ENCODE data around the gene TOLLIP. TPM values are rescaled to one million over a fixed set of nuclear protein-coding genes. Genes with fewer than 3 reads are reported as not detected.

Gene TOLLIP
- total RNA-seq, 1 experiment from 2014 or later = 9.9 TPM

DNA sequence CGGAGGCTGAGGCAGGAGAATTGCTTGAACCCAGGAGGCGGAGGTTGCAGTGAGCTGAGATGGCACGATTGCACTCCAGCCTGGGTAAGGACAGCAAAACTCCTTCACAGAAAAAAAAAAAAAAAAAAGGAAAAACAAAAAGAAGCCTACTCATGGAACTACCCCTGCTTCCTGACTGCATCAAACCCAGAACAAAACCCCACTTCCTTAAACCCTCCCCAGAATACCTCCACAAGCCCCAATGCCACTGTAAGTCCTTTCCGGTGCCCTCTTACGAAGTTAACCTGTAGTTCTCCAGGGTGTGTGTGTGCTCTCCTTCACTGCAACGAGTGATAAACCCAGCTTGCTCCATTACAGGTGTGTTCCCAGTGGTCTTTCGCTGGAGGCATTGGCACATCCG is 8.6 kb upstream of the TOLLIP start:
- DNase-seq (ENCODE audit: extremely low read depth, low read depth) = no peak

DNA sequence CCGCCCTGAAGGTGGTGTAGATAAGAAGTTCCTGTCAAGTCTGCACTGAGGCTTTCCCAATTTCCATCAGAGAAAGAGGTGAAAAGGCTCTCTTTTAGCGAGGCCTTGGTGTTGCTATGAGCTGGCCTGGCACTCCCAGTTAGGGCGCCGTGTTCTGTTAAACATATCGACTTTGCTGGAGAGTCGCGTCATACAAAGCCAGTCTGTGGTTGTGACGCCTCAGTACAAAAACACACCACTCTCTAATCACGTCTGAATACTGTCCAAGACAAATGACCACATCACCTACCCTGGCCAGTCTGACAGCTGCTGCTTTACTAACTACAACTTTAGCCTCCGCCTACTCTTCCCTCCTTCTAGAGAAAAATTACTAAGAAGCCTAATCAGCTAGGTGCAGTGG is 8.0 kb upstream of the TOLLIP start:
- DNase-seq (ENCODE audit: extremely low read depth, low read depth) = no peak

DNA sequence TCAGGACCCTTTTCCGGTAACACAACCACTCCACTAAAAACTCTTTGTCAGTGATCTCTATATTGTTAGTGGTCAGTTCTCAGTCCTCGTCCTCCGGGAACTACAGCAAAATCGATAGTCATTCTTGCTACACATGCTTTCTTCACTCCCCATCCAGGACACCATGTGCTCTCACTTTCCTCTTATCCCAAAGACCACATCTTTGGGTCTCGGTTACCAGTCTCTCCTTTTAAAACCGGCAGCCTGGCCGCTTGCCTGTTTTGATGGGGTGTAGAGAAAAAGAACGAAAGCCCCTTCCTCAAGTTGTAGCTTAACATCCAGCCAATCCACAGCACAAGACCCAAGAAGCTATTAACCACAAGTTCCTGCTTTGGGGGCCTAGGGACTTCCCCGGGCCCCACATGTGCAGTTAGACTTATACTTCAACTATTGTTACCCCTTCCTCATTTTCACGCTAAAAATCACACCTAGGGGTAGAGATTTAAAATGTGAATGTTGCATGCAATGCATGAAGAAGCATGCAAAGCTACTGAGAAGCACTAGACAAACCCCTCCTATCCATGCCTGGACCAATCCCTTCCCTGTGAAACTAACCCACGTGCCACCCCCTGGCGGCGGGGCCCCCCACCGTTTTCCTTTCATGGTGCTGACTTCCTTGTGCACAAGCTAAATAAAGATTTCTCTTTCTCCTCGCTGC is 1.5 kb upstream of the TOLLIP start:
- no peak for DNase-seq (ENCODE audit: extremely low read depth, low read depth)

DNA sequence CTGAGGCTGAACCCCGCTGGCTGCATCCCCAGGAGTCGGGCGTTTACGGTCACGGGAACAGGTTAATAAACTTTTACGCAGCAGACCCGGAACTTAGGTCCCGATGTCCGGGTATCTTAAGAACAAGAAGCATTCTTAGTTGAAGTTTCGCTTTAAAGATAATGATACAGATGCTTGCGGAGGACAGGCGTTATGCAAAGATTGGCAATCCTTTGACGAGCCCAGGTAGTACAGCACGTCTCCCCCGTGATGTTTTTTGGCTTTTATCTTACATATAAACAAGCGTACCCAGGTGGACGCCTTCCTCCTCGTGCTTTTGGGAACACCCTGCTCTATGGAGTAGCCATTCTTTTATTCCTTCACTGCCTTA is 871 bp upstream of the TOLLIP start:
- DNase-seq (ENCODE audit: extremely low read depth, low read depth) = no peak

DNA sequence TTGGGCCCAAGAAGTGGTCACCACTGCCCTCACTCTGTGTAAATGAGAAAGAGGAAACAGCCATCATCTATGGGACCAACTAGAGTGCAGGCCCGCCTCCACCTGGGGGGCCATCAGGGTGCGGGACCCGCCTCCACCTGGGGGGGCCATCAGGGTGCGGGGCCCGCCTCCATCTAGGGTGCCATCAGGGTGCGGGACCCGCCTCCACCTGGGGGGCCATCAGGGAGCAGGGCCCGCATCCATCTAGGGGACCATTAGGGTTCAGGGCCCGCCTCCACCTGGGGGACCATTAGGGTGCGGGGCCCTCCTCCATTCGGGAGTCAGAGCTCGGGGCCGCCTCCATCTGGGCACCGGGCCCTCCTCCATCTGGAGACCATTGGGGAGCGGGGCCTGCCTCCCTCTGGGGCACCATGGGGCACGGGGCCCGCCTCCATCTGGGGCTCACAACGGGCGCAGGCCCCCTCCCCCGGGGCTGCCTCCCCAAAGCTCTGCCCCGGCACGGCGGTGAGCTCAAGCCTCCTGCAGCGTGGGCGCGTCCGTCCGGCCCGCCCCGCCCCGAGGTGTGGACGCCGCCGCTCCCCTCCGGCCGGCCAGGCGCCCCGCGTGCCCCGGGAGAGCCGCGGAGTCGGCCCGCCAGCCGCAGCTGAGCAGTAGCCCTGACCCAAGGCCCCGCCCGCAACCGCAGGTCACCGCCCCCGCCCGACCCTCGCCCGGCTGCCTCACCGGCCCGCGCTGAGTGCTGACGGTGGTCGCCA is 512 bp downstream of the TOLLIP start:
- no peak for DNase-seq (ENCODE audit: extremely low read depth, low read depth)

DNA sequence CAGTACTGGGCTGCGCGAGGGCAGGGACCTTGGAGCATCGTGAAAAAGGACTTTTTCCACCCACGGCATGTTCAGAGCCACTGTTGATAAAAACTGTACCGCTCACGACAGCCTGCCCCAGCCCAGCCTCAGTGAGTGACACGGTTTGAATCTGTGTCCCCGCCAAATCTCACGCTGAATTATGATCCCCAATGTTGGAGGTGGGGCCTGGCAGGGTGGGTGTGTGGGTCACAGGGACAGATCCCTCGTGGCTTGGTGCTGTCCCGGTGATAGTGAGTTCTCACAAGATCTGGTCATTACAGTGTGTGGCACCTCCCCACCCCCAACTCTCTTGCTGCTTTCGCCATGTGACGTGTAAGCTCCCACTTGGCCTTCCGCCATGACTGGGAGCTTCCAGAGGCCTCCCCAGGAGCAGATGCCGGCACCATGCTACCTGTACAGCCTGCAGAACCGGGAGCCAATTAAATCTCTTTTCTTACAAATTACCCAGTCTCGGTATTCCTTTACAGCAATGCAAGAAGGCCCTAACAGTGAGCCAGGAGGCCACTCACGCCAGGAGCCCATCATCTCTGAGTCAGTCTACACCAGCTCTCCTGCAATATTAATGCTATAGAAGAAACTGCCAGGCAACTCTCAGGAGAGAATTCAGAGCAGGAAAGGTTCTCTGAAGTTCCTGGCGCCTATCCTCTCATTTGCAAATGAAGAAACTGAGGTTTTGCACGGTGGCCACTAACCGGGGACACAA is 1.3 kb downstream of the TOLLIP start:
- no peak for DNase-seq (ENCODE audit: extremely low read depth, low read depth)

DNA sequence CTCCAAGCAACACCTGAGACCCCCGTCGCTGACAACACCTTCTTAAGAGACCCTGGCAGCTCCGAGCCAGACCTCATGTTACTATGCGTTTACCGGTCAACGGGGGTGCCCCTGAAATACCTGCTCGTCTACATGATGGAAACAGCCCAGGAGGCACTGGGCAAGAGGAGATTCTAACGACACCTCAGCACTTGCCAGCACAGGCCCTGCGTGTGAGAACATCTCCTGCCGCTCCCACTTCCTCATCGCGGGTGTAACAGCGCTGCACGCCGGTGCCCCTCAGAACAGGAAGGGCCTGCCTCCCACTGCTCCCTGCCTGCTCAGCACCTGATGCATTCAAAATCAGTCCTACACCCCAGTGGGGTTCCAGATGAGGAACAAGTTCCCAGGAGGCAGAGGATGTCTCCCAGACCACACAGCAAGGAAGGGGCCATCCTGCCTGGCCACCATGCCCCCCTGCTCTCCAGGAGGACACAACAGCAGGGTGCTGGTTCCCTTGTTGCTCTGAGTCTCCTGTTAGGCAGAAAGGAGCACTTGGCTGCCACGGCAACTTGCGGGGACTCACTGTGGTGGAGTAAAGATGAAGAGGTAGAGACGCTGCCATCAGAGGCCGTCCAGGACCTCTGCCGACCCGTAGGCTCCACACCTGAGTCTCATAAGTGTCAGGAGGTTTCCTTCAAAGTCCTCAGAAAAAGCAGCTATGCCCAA is 2.1 kb downstream of the TOLLIP start:
- DNase-seq (ENCODE audit: extremely low read depth, low read depth) = no peak

DNA sequence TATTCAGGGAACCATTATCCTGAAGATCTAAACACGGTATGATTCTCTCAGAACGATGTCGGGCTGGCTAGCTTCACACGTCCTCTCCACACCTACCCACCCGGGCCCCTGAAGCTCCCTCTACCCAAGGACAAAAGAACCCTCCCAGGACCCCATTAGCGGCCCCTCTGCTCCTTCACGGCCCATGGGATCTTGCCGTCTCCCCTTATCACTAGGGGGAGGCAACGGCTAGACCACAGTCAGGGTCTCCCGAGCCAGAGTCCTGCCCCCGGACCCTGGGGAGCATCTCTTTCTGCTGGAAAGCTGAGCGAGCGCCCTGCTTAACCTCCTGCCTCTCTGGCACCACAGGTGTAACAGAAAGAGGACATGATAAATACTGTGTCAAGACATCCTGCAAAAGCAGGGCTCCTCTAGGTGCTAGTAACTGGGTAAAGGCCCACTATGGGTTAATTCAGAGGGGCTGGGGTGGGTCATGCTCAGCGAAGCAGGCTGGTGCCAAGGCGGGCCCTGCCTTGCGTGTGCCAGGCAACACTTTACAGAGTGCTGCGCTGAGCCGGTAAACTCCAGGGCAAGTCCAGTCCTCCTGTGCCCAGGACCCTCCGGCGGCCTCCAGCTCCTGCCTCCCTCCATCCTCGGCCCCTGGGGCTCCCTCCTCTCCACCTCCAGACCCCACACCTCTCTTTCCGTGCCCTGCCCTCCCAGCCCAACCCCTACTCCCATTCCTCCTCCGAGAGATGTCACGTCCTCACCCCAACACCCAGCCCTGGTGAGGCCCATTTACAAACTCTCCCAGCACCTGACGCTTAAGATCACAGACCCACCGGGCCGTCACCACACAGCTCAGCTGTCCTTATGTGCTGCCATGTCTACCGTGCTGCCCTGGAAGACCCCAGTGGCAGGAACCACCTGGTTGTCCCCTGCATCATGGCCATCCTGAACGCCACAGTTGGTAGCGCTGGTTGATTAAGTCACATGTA is 3.0 kb downstream of the TOLLIP start:
- DNase-seq (ENCODE audit: extremely low read depth, low read depth) = no peak

DNA sequence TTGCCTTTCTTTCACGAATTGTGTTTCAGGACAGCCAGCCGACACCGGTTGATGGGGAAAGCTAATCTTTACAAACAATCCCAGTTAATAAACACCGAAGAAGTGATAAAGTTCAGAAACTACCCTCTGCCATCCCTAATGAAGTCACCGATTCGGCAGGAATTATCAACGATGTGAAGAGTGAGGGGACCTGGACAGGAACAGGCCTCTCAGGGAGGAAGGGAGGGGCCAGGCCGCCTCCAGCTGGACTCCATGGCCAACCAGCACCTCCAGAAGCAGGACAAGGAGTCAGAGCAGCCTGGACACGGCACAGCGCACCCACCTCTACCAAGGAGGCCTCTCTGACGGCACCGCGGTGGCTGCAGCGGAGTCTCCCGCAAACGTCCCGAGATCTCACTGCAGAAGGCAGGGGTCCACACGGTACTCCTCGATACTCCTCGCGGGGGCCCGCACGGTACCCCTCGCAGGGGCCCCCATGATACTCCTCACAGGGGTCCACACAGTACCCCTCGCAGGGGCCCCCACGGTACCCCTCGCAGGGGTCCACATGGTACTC is 3.9 kb downstream of the TOLLIP start:
- no peak for DNase-seq (ENCODE audit: extremely low read depth, low read depth)

DNA sequence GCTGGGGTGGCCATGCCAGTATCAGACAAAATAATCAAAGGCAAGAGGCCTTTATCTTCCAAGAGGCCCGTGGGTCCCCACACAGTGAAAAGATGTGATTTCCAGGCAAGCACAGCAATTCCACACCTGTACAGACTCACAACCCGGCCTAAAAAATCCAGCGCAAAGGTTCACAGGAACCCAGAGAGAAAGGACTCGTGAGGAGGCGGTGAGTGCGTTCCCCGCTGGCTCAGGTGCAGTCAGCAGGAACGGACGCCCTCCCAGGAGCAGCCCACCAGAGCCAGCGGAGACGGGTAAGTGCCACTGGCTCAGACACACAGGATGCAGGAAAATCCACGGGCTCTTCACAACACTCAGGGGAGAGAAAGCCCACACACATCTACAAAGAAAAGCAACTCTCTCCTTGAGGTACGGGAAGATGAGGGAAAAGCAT is 4.4 kb downstream of the TOLLIP start:
- DNase-seq (ENCODE audit: extremely low read depth, low read depth) = no peak

DNA sequence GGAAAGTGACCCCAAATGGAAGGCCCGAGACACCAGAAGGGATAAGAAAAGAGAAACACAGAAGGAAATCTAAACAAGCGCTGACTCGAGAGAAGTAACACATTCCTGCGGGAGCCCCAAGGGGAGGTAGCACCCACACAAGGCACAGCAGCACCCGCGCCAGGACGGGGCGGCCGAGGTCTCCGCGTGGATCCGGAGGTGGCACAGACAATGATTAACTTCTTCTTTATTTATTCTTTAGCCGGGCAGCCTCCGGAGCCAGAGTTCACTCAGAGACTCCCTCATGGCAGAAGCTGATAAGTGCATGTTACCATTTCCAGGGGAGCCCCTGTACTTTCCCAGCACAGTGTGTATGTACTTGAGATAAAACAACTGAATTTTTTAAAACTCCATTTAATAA is 5.1 kb downstream of the TOLLIP start:
- DNase-seq (ENCODE audit: extremely low read depth, low read depth) = no peak

DNA sequence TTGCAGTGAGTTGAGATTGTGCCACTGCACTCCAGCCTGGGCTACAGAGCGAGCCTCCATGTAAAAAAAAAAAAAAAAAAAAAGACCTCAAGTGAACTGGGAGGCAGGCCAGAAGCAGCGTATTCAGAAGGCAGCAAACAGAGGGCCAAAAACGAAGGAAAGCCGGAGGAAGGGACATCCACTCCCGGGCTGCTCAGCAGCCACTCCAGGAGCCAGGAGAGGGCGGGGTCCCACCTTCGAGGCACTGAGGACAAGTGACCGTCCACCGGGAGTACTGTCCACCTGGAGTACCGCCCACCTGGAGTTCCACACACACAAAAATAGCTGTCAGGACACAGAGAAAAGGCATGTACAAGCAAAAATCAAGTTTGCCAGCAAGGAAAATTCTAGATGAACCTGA is 5.5 kb downstream of the TOLLIP start:
- DNase-seq (ENCODE audit: extremely low read depth, low read depth) = no peak

DNA sequence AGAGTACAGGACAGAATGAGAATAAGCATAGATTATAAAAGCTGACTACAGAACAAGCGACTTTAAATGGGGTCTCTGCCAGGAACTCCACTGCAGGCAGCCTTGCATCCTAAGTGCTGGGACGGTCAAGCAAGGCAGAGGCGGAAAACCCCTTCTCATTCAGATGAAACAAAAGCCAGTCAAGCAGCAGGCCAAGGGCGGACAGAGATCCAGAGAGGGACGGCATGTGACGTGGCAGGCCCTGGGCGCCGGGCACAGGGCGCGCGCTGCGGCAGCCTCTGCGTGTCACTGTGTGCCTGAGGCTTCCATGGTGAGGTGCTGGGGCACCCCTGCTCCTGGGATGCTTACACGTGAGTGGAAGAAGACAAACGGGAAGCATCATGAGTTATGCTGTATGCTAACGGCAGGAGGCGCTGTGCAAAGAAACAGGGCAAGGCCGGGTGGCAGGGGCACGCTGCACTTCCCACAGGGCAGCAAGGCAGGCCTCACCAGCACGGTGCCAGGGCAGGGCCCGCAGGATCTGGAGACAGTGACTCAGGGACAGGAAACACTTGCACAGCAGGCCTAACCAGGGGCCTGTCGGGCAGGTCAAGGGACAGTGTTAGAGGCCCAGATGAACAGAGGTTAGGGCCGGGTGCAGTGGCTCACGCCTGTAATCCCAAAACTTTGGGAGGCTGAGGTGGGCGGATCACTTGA is 6.2 kb downstream of the TOLLIP start:
- peak; percentile 24 for DNase-seq (ENCODE audit: extremely low read depth, low read depth)

DNA sequence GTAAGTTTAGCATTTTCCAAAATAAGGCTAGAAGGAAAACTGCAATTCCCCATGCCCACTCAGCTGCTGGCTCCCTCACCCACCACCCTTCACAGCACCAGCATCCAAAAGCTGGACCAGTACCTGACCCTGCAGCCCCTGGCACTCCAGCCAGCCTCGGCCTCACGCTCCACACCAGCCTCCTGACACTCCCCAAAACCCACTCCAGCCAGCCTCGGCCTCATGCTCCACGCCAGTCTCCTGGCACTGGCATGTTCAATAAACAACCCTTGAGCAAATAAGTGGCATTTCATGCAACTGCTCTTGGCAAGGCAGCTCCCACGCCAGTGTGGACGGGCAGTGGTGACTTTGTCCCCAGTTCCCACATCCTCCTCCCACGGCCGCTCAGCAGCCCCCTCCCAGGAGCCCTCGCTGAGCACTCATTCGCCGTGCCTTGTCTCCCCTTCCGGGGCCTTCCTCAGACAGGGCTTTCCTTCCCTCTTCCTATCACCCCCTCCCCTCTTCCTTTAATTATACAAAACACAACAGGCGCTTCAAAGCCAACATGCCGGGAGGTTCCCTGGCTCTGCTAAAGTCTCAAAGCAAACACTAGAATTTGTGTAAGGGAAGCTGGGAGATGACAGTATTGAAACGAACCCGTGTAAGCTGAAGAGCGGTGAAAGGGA is 6.8 kb downstream of the TOLLIP start:
- no peak for DNase-seq (ENCODE audit: extremely low read depth, low read depth)

DNA sequence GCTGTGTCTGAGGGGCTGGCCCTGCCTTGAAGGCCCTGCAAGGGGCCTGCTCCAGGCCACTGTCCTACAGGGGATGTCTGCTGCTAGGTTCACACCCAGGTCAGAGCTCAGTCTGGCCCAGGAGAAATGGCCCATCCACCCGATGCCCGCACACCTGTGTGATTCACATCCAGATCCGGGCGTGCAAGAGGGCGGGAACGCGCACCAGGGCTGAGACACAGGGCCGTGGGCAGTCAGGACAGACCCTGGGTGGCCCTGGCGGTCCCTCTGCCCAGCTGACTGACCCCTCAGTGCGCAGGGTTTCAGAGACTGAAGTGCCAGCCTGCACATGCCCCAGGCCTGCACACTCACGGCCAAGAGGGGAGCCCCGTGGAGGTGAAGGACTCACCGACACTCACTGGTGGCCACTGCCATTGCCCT is 7.4 kb downstream of the TOLLIP start:
- DNase-seq (ENCODE audit: extremely low read depth, low read depth) = no peak

DNA sequence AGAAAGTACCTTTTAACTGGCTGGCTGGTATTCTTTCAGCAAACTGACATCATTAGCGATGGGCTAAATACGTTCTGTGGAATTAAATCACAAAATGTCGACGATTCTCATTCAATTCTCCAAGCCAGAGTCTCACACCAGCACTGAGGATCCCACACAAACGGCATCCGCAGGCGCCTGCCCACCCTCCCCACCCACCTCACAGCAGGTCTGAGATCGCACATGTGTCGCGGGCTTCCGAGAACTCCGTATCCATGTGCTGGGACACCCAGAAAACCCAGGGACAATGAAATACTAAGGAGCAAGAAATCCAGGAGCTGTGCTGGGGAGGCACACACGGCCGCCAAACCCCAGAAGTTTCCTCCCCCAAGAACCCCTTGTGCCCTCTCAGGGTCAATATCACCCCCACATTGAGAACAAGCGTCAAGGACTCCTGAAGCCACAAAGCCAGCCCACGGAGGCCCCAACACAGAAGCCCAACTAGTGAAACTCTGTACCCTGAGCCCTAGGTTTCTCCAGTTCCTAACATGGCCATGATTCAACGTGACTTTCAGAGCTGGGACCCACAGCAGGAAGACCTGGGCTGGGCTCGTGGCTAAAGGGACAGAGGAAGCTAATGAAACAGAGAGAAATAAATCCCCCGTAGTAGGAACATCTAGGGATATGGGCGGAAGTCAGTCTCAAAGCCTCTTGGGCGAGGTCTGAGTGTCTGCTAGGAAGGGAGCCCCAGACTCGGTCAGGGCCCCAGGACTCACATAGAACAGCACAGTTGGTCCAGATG is 8.0 kb downstream of the TOLLIP start:
- DNase-seq (ENCODE audit: extremely low read depth, low read depth) = no peak

DNA sequence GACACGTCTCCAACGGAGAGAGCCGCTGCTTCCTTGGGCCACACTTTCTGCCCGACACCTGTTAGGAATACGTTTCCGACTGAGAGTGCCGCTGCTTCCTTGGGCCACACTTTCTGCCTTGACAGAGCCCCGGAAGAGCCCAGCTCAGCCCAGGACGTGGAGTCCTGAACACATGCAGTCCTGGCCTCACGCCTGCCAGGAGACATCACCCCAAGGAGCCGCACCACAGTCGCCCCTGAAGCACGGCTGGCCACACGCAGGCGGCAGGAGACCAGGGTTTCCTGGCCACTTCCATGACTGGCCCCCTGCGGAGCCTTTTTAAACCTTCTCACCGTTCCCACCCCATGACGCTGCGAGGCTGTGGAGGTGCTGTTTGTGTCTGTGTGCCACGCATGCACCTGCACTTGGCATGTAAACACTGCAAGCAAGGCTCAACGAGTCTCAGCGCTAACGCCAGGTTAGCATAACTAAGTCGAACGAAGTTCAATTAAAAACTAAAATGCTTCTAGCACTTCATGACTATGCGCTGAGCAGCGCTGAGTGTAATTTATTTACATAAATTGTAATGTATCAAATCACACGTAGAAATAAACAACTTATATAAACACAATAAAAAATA is 8.8 kb downstream of the TOLLIP start:
- DNase-seq (ENCODE audit: extremely low read depth, low read depth) = no peak
